ENCODE measurements around the gene ATG16L1. TPM values are rescaled to one million over a fixed set of nuclear protein-coding genes. Genes with fewer than 3 reads are reported as not detected.
A peak's percentile ranks its signal among the peaks of the same experiment; 100 is the strongest.

Gene ATG16L1
- total RNA-seq, 2 experiments from 2014 or later: 27.0 to 30.5 TPM

GRCh38 chr2:233213975-233214374 is 37.5 kb upstream of the ATG16L1 start:
- H3K27ac Mint-ChIP-seq: no peak overlapping the region
- DNase-seq: no peak
- H3K9me3 Mint-ChIP-seq: no peaks in the 10 kb centered on the region
- H3K27me3 Mint-ChIP-seq: no peaks in the 10 kb centered on the region
- no peaks in the 10 kb centered on the region for H3K36me3 Mint-ChIP-seq
- peaks cover 8% of the 10 kb centered on the region for H3K4me1 Mint-ChIP-seq (ENCODE audit: low read depth)
- POLR2A ChIA-PET: no interaction called here
- H3K4me3 Mint-ChIP-seq: no peak overlapping the region
- CTCF ChIA-PET: no interaction called here
- intact Hi-C loops (cut with micrococcal nuclease): no loop called here

GRCh38 chr2:233217892-233218377 is 33.5 kb upstream of the ATG16L1 start:
- no peaks in the 10 kb centered on the region for H3K4me1 Mint-ChIP-seq (ENCODE audit: low read depth)
- no peak for DNase-seq
- CTCF ChIA-PET: interaction anchor here (1.0 kb wide), 1 partner anchor 365 kb away, joined by 3 read pairs; no protein-coding TSS in a partner anchor
- no peaks in the 10 kb centered on the region for H3K9me3 Mint-ChIP-seq
- no peak overlapping the region for H3K4me3 Mint-ChIP-seq
- no peak overlapping the region for H3K27ac Mint-ChIP-seq
- POLR2A ChIA-PET: no interaction called here
- H3K27me3 Mint-ChIP-seq: no peaks in the 10 kb centered on the region
- no peaks in the 10 kb centered on the region for H3K36me3 Mint-ChIP-seq
- intact Hi-C loops (cut with micrococcal nuclease): no loop called here

GRCh38 chr2:233218836-233219235 is 32.6 kb upstream of the ATG16L1 start:
- ChIA-PET POLR2A (no interaction called here), CTCF (interaction anchor here (0.7 to 1.0 kb wide), 2 partner anchors 190 to 366 kb away, joined by 3 read pairs; no protein-coding TSS in a partner anchor)
- intact Hi-C loops (cut with micrococcal nuclease): no loop called here
- Mint-ChIP-seq H3K27ac (no peak overlapping the region), H3K4me1 (ENCODE audit: low read depth) (no peaks in the 10 kb centered on the region), H3K27me3 (no peaks in the 10 kb centered on the region), H3K4me3 (no peak overlapping the region), H3K9me3 (no peaks in the 10 kb centered on the region), H3K36me3 (no peaks in the 10 kb centered on the region)
- DNase-seq: no peak

DNA sequence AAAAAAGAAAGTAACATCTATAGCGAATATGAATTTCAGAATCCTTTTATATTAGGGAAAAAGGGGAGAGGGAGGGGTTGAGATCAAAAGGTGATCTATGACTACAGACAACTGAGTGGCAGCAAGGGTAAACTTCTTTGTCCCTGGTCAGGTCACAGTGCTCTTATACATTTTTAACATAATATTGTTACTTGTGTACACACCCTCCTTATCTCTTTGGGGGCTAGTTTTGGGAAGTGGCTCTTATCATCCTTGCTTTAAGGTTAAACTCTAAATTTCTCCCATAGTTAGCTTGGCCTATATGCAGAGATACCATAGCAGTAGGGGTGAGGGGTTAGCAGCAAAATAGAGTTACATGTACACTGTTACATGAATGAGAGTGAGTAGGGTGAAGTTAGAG is 31.6 kb upstream of the ATG16L1 start:
- Mint-ChIP-seq H3K4me1 (ENCODE audit: low read depth) (no peaks in the 10 kb centered on the region), H3K4me3 (no peak overlapping the region), H3K9me3 (no peaks in the 10 kb centered on the region), H3K36me3 (no peaks in the 10 kb centered on the region), H3K27ac (no peak overlapping the region), H3K27me3 (no peaks in the 10 kb centered on the region)
- POLR2A ChIA-PET: no interaction called here
- intact Hi-C loops (cut with micrococcal nuclease): no loop called here
- DNase-seq: no peak
- CTCF ChIA-PET: no interaction called here

GRCh38 chr2:233221378-233222063 is 30.0 kb upstream of the ATG16L1 start:
- intact Hi-C loops (cut with micrococcal nuclease): no loop called here
- H3K4me3 Mint-ChIP-seq: no peak overlapping the region
- peaks cover 8% of the 10 kb centered on the region for H3K4me1 Mint-ChIP-seq (ENCODE audit: low read depth)
- no peaks in the 10 kb centered on the region for H3K9me3 Mint-ChIP-seq
- H3K27ac Mint-ChIP-seq: peak overlapping the region; percentile 16
- no peaks in the 10 kb centered on the region for H3K27me3 Mint-ChIP-seq
- no peaks in the 10 kb centered on the region for H3K36me3 Mint-ChIP-seq
- DNase-seq: no peak
- ChIA-PET CTCF (no interaction called here), POLR2A (no interaction called here)

GRCh38 chr2:233223059-233223894 is 28.2 kb upstream of the ATG16L1 start:
- ChIA-PET POLR2A (no interaction called here), CTCF (interaction anchor here (1.2 to 1.7 kb wide), 2 partner anchors 28 to 169 kb away, joined by 3 to 4 read pairs; partner anchors contain the start of gene ATG16L1)
- H3K4me3 Mint-ChIP-seq: no peak overlapping the region

GRCh38 chr2:233225230-233226068 is 26.0 kb upstream of the ATG16L1 start:
- Mint-ChIP-seq H3K4me1 (ENCODE audit: low read depth) (peaks cover 15% of the 10 kb centered on the region), H3K27me3 (no peaks in the 10 kb centered on the region), H3K27ac (no peak overlapping the region), H3K9me3 (no peaks in the 10 kb centered on the region), H3K36me3 (no peaks in the 10 kb centered on the region), H3K4me3 (no peak overlapping the region)
- POLR2A ChIA-PET: no interaction called here
- intact Hi-C loops (cut with micrococcal nuclease): no loop called here
- no peak for DNase-seq
- CTCF ChIA-PET: interaction anchor here (0.7 kb wide), 1 partner anchor 562 kb away, joined by 3 read pairs; no protein-coding TSS in a partner anchor

More at GRCh38 chr2:233223059-233223894, 28.2 kb upstream of the ATG16L1 start:
- no peak for DNase-seq
- intact Hi-C loops (cut with micrococcal nuclease): no loop called here
- H3K9me3 Mint-ChIP-seq: no peaks in the 10 kb centered on the region
- peaks cover 8% of the 10 kb centered on the region for H3K4me1 Mint-ChIP-seq (ENCODE audit: low read depth)
- H3K27me3 Mint-ChIP-seq: no peaks in the 10 kb centered on the region
- no peak overlapping the region for H3K27ac Mint-ChIP-seq
- H3K36me3 Mint-ChIP-seq: no peaks in the 10 kb centered on the region

DNA sequence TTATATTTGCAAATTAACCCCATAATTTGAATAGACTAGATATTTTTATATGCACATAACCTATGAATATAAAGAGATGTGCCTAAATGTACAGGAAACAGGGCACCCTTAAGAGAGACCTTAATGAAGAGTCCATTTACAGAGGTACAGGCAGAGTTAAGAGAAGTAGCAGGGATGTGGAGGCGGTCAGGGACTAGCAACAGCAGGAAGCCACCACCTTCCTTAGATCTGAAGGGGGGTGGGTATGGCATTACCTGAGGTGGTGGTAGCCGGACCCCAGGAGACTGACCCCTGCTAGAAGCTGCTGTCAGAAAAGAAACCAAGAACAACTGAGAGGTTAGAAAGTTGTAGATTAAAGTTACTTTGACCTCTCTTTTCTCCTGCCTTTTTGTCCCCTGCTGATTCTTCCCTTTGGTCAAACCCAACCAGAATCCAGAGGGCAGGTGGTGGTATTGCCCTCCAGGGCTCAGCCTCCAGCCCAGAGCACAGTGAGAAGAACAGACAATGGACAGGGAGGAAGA is 24.9 kb upstream of the ATG16L1 start:
- no peak for DNase-seq
- no peak overlapping the region for H3K27ac Mint-ChIP-seq
- H3K4me3 Mint-ChIP-seq: no peak overlapping the region
- peaks cover 23% of the 10 kb centered on the region for H3K4me1 Mint-ChIP-seq (ENCODE audit: low read depth)
- no peaks in the 10 kb centered on the region for H3K36me3 Mint-ChIP-seq
- H3K27me3 Mint-ChIP-seq: no peaks in the 10 kb centered on the region
- ChIA-PET CTCF (interaction anchor here (1.1 kb wide), 1 partner anchor 26 kb away, joined by 3 read pairs; no protein-coding TSS in a partner anchor), POLR2A (no interaction called here)
- intact Hi-C loops (cut with micrococcal nuclease): no loop called here
- no peaks in the 10 kb centered on the region for H3K9me3 Mint-ChIP-seq

DNA sequence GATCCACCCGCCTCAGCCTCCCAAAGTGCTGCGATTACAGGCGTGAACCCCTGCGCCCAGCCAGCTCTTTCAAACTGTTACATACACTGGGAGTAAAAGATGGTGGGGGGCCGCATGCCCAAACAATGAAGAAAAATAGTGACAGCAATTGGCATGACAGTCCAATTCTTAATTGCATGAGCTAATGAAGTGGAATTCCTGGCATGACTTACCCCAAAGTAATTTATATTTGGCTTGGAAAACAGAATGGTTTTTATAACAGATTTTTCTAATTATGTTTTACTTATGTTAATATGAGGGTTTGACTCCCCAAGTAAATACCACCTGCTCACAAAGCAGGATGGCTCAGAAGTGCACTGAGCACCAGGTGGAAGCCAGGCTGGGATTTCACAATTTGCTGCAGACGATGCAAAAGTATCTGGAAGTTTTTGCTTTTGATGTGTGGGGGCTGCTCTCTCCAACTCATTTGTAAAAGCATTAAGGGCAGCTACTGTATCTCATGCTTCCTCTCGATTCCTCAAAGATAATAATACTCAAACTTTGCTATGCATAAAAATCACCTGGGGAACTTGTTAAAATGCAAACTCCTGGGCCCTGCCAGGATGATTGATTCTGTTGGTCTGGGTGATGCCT is 24.0 kb upstream of the ATG16L1 start:
- Mint-ChIP-seq H3K9me3 (no peaks in the 10 kb centered on the region), H3K27me3 (no peaks in the 10 kb centered on the region), H3K36me3 (no peaks in the 10 kb centered on the region), H3K4me3 (no peak overlapping the region), H3K4me1 (ENCODE audit: low read depth) (peaks cover 23% of the 10 kb centered on the region), H3K27ac (no peak overlapping the region)
- ChIA-PET POLR2A (no interaction called here), CTCF (interaction anchor here (1.1 kb wide), 1 partner anchor 25 kb away, joined by 3 read pairs; no protein-coding TSS in a partner anchor)
- intact Hi-C loops (cut with micrococcal nuclease): no loop called here
- DNase-seq: no peak

DNA sequence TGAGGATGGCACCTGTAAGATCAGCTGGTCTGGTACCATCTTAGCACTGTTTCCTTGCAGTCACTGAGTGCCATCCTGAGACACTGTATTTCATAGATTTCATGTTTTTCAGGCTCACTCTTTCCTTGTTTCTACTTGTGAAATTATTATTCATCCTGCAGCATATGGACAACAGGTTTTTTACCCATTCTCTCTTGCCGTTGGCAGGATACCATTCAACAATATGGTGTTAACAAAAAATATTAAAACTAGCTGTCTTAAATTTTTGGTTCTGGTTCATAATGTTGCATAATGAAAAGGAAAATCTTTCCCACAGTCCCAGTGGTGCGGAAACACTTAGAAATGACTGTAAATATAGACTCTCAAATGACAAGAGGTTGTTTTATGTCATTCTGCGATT is 23.1 kb upstream of the ATG16L1 start:
- ChIA-PET POLR2A (interaction anchor here (0.6 kb wide), 1 partner anchor 300 kb away, joined by 5 read pairs; no protein-coding TSS in a partner anchor), CTCF (no interaction called here)
- no peaks in the 10 kb centered on the region for H3K27me3 Mint-ChIP-seq
- peaks cover 24% of the 10 kb centered on the region for H3K4me1 Mint-ChIP-seq (ENCODE audit: low read depth)
- H3K27ac Mint-ChIP-seq: no peak overlapping the region
- no peak overlapping the region for H3K4me3 Mint-ChIP-seq
- H3K9me3 Mint-ChIP-seq: no peaks in the 10 kb centered on the region
- intact Hi-C loops (cut with micrococcal nuclease): no loop called here
- H3K36me3 Mint-ChIP-seq: no peaks in the 10 kb centered on the region
- no peak for DNase-seq

DNA sequence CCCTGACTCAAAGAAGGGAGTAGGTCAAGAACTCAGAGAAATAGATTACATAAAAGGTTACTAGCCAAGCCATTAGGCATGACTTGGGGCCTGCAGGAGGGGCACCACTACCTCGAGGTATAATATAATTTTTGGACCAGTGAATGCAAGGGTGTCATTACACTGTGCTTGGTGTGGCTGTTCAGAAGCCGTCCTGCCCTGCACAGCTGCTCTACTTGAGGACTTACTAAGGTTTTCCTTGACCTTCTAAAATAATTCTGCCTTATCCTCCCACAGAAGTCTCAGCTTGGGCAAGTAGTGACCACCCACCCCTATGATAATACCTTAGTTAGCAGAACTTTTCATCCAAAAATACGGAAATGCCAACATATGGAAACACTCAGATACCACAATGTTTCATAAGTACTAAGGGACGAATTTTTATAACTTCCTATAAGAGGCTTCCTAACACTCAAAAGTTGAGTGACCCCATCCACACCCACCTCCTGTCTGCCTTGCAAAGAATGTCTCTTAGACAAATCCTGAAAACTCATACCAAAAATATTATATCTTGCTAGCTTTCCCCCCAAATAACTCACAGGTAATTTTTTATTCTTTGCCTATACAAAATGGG is 17.7 kb upstream of the ATG16L1 start:
- Mint-ChIP-seq H3K4me1 (ENCODE audit: low read depth) (peaks cover 41% of the 10 kb centered on the region), H3K4me3 (no peak overlapping the region), H3K9me3 (no peaks in the 10 kb centered on the region), H3K27ac (peak overlapping the region; percentile 76), H3K36me3 (no peaks in the 10 kb centered on the region), H3K27me3 (no peaks in the 10 kb centered on the region)
- POLR2A ChIA-PET: interaction anchor here (0.9 to 1.3 kb wide), 3 partner anchors 152 to 343 kb away, joined by 4 to 6 read pairs (median 4); no protein-coding TSS in a partner anchor
- intact Hi-C loops (cut with micrococcal nuclease): loop anchor here (1.0 to 2.0 kb wide), 4 partner anchors 14 to 172 kb away; partner anchors contain the start of gene ATG16L1
- peak; percentile 9 for DNase-seq
- CTCF ChIA-PET: interaction anchor here (0.7 to 2.1 kb wide), 5 partner anchors 9 to 1207 kb away, joined by 3 to 6 read pairs (median 3); partner anchors contain the start of gene INPP5D

Measured in activated CD4-positive, alpha-beta memory T cell treated with anti-CD3 and anti-CD28 coated beads for 36 hours (primary cell).